NOMO-1 treated with DMSO at 0.1 percent for 48 hours (cell line): ENCODE results near the gene CFAP221.

ENCODE experiments used
- DNase-seq: peaks from one replicate; lab custom pipeline; 2025; ENCODE audit not compliant: unreplicated experiment; lab: John Stamatoyannopoulos, UW

The CFAP221 gene

GRCh38 chr2:119679526-119679837 lies 135.2 kb downstream of the CFAP221 start:
- no peak for DNase-seq

GRCh38 chr2:119679846-119680245 lies 135.6 kb downstream of the CFAP221 start:
- DNase-seq = no peak

- no peak for DNase-seq
Observed at GRCh38 chr2:119680457-119681202, 136.4 kb downstream of the CFAP221 start.

GRCh38 chr2:119681203-119681867 lies 137.1 kb downstream of the CFAP221 start:
- DNase-seq = no peak

- no peak for DNase-seq
Observed at GRCh38 chr2:119681868-119682220, 137.6 kb downstream of the CFAP221 start.

- no peak for DNase-seq
Observed at GRCh38 chr2:119682578-119682977, 138.3 kb downstream of the CFAP221 start.

- DNase-seq = no peak
Observed at GRCh38 chr2:119683074-119683712, 138.9 kb downstream of the CFAP221 start.

- no peak for DNase-seq
Observed at GRCh38 chr2:119683713-119684443, 139.6 kb downstream of the CFAP221 start.

- DNase-seq = no peak
Observed at GRCh38 chr2:119684518-119684917, 140.3 kb downstream of the CFAP221 start.

GRCh38 chr2:119688616-119689015 lies 144.4 kb downstream of the CFAP221 start:
- no peak for DNase-seq

- no peak for DNase-seq
Observed at GRCh38 chr2:119689218-119689617, 145.0 kb downstream of the CFAP221 start.

- no peak for DNase-seq
Observed at GRCh38 chr2:119691189-119691588, 146.9 kb downstream of the CFAP221 start.

GRCh38 chr2:119691651-119692245 lies 147.5 kb downstream of the CFAP221 start:
- DNase-seq = no peak

GRCh38 chr2:119692310-119692709 lies 148.1 kb downstream of the CFAP221 start:
- no peak for DNase-seq

- DNase-seq = no peak
Observed at GRCh38 chr2:119692954-119693353, 148.7 kb downstream of the CFAP221 start.

GRCh38 chr2:119693567-119693966 lies 149.3 kb downstream of the CFAP221 start:
- DNase-seq = no peak

GRCh38 chr2:119693967-119694366 lies 149.7 kb downstream of the CFAP221 start:
- DNase-seq = no peak

- no peak for DNase-seq
Observed at GRCh38 chr2:119694470-119694844, 150.2 kb downstream of the CFAP221 start.

- no peak for DNase-seq
Observed at GRCh38 chr2:119694845-119695521, 150.7 kb downstream of the CFAP221 start.

GRCh38 chr2:119696005-119696404 lies 151.8 kb downstream of the CFAP221 start:
- no peak for DNase-seq

- DNase-seq = no peak
Observed at GRCh38 chr2:119696494-119697030, 152.3 kb downstream of the CFAP221 start.
